Right lobe of liver (tissue), 4 donors: ENCODE measurements around the gene PITPNB.

Experiments used
- CTCF ChIP-seq, 4 donors: fragments of 200-600 bp in 3 of 4; fragments of 450-650 bp in 1 of 4; IDR thresholded peaks; one replicate each; pipeline versions ENCODE4 v1.5.1 to v1.8.0; 2016 to 2022; ENCODE audit warnings: antibody characterized with exemption in 4 of 4, mild to moderate bottlenecking in 2 of 4
- POLR2A ChIP-seq: fragments of 450-650 bp; IDR thresholded peaks from one replicate; pipeline ENCODE4 v1.6.1; 2017; ENCODE audit warnings: antibody characterized with exemption, mild to moderate bottlenecking
- donor health status: DM: no; HTN: no; CAD: no.
- donor health status: DM: no; HTN: no; CAD: no.
- donor health status: DM: no; HTN: yes; CAD: no.

GRCh38 chr22:27820896-27821866 is 97.9 kb downstream of the PITPNB start:
- TF ChIP-seq CTCF (IDR thresholded peaks at IDR 0.05): no peak
- no peak for TF ChIP-seq POLR2A
